Testis (tissue), 3 donors: ENCODE data around the gene FDX1. TPM values are rescaled to one million over a fixed set of nuclear protein-coding genes. Genes with fewer than 3 reads are reported as not detected.

Experiments
- DNase-seq: peaks from one replicate; pipeline ENCODE4 v3.0.0-alpha.2; 2019
- H3K27ac ChIP-seq, 2 donors: fragments of 200-600 bp; sonication (generic); one replicate each; pipeline ENCODE4 v1.5.1; 2019
- H3K27me3 ChIP-seq: fragments of 200-600 bp; sonication (generic); one replicate; pipeline ENCODE4 v1.5.1; 2019
- H3K36me3 ChIP-seq: fragments of 200-600 bp; sonication (generic); one replicate; pipeline ENCODE4 v1.5.1; 2017; ENCODE audit warnings: low read depth; ENCODE audit errors: missing control alignments
- H3K4me1 ChIP-seq: fragments of 200-600 bp; sonication (generic); one replicate; pipeline ENCODE4 v1.5.1; 2019
- H3K4me3 ChIP-seq, 2 donors: fragments of 200-600 bp; sonication (generic); one replicate each; pipeline ENCODE4 v1.5.1; 2017 to 2019
- H3K9me3 ChIP-seq: fragments of 200-600 bp; sonication (generic); one replicate; pipeline ENCODE4 v1.5.1; 2017
- CTCF ChIP-seq, 3 experiments: fragments of 450-650 bp in 2 of 3; fragments of 200-600 bp in 1 of 3; sonication (generic) in 1 of 3; IDR thresholded peaks; one replicate each; pipeline ENCODE4 v1.5.1; 2016 to 2019; ENCODE audit warnings: antibody characterized with exemption in 3 of 3, mild to moderate bottlenecking in 2 of 3, moderate library complexity in 1 of 3
- POLR2A ChIP-seq: fragments of 450-650 bp; IDR thresholded peaks from one replicate; pipeline ENCODE4 v1.6.1; 2017; ENCODE audit warnings: antibody characterized with exemption, mild to moderate bottlenecking, moderate library complexity
- WGBS, 2 donors: methylation state at CpG; one replicate each; pipeline ENCODE4 v1.1.5; 2018; 5-methylcytosine and 5-hydroxymethylcytosine counted together
- intact Hi-C: fragments of 100-400 bp; cut with DNase I; formaldehyde crosslinking; loops from one replicate; pipeline ENCODE4 v1.15.1; 2023; ENCODE audit warnings: low total_unique reads
- polyA plus RNA-seq: library from polyadenylated mRNA; stranded (reverse); fragments of 350-450 nt; fragmentation: Illumina TruSeq; extraction: RNeasy Lipid Tissue Mini Kit (QIAGEN cat#74804); gene quantifications from one replicate; pipeline ENCODE4 v1.2.3, GENCODE V29; 2014; ENCODE audit warnings: low read depth, low replicate concordance; ENCODE audit not compliant: insufficient read depth
- total RNA-seq, 2 donors: library from RNA; depleted of rRNA; stranded (reverse); fragments of >200 nt; gene quantifications; one replicate each; pipeline ENCODE4 v1.2.3, GENCODE V29; 2016

The FDX1 gene
- total and polyA plus RNA-seq, 3 donors from 2014 or later, result 12.9 to 13.9 (median 13.1) TPM

DNA sequence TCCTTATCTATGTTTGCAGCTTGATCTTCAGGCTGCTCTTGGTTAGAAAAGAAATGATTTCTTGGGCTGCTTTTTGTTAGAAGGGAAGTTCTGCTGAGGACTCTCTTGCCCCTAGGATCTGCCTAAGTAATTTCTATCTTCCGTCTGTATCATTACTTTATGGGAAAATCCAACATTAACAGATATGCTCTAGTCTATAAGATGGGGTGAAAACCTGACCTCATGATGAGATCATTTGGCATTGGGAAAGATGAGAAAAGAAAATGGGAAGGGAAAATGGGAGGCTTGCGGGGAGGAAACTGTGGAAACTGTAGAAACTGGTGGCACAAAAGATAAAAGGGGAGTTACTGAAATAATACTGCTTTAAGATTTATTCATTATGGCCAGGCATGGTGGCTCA, 63.6 kb downstream of the FDX1 start:
- Histone ChIP-seq H3K36me3 (no peaks in the 10 kb centered on the region), H3K4me1 (no peaks in the 10 kb centered on the region), H3K27ac (no peak overlapping the region), H3K9me3 (no peaks in the 10 kb centered on the region), H3K4me3 (no peak overlapping the region), H3K27me3 (no peaks in the 10 kb centered on the region)
- no peak for DNase-seq
- intact Hi-C loops, result no loop called here
- 98 to 100% methylated on average over 2 of the region's 2 CpGs for WGBS, 2 donors
- no peak for TF ChIP-seq CTCF (IDR thresholded peaks at IDR 0.05)
- TF ChIP-seq POLR2A, result no peak

DNA sequence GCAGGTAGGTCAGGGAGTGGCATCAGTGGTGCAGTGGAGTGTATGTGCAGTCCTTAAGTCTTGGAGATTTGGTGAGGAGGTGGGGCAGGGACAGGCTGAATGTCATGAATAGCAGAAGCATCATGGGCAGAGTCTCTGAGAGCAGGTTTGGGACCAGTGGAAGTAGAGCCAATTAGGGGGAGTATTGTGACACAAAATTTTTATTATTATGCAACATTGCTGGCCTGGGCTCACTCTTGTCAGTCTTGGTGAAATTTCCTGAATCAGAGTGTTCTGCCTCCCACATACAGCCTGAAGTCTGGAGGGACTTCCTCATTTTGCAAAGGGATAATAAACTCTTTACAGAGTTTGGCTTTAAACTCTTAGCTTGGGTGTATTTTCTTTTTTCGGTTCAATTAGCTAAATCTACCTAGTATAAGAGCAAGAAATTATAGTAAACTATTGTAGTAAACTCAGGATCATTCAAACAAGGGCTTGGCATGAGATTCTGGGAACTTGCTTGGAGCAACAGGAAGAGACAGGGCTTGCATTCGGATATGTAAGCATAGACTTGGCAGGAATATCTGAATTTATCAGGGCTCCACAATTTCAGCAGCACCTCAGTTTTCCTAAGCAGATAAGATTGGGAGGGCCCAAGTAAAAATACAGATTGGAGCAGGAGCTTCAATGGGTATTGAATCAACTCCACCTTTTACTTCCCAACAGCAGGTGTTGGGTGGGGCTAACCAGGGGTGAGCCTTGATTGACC, 67.7 kb downstream of the FDX1 start:
- TF ChIP-seq CTCF (IDR thresholded peaks at IDR 0.05) (no peak), POLR2A (no peak)
- DNase-seq, result no peak
- no peaks in the 10 kb centered on the region for H3K36me3 ChIP-seq
- no peaks in the 10 kb centered on the region for H3K4me1 ChIP-seq
- intact Hi-C loops, result no loop called here
- H3K4me3 ChIP-seq, result no peak overlapping the region
- H3K27ac ChIP-seq, result no peak overlapping the region
- no peaks in the 10 kb centered on the region for H3K9me3 ChIP-seq
- WGBS, 2 donors, result 32 to 39% methylated on average over 2 of the region's 2 CpGs
- H3K27me3 ChIP-seq, result no peaks in the 10 kb centered on the region

- no peak overlapping the region for H3K4me3 ChIP-seq
- no peaks in the 10 kb centered on the region for H3K36me3 ChIP-seq
- H3K27me3 ChIP-seq, result no peaks in the 10 kb centered on the region
- WGBS, 2 donors, result 83 to 84% methylated on average over 2 of the region's 2 CpGs
- no peaks in the 10 kb centered on the region for H3K4me1 ChIP-seq
- no peak overlapping the region for H3K27ac ChIP-seq
- H3K9me3 ChIP-seq, result no peaks in the 10 kb centered on the region
- TF ChIP-seq CTCF (IDR thresholded peaks at IDR 0.05), result no peak
- TF ChIP-seq POLR2A, result no peak
- intact Hi-C loops, result no loop called here
- DNase-seq, result no peak
These were observed 71.7 kb downstream of the FDX1 start for GRCh38 chr11:110501428-110501827.

GRCh38 chr11:110505528-110506284, 76.0 kb downstream of the FDX1 start:
- no peak overlapping the region for H3K27ac ChIP-seq
- no peaks in the 10 kb centered on the region for H3K9me3 ChIP-seq
- intact Hi-C loops, result no loop called here
- no peaks in the 10 kb centered on the region for H3K4me1 ChIP-seq
- H3K4me3 ChIP-seq, result no peak overlapping the region
- TF ChIP-seq POLR2A (no peak), CTCF (IDR thresholded peaks at IDR 0.05) (no peak)
- 82 to 85% methylated on average over 6 to 9 of the region's 9 CpGs for WGBS, 2 donors
- H3K27me3 ChIP-seq, result no peaks in the 10 kb centered on the region
- no peaks in the 10 kb centered on the region for H3K36me3 ChIP-seq
- no peak for DNase-seq
